ENCODE measurements around the gene PSMC5. TPM values are rescaled to one million over a fixed set of nuclear protein-coding genes. Genes with fewer than 3 reads are reported as not detected.

PSMC5 gene
- total and polyA plus RNA-seq, 4 donors = 51.0 to 87.4 (median 72.2) TPM

- H3K9ac ChIP-seq (ENCODE audit: low read depth in 1 of 2, low read length in 2 of 2) = no peak overlapping the region
- H3K9me3 ChIP-seq (ENCODE audit: control insufficient read depth in 4 of 4, low read length in 3 of 4) = no peaks in the 10 kb centered on the region
- no peak overlapping the region for H3K27ac ChIP-seq (ENCODE audit: low read depth in 1 of 2, low read length in 2 of 2)
- H3K36me3 ChIP-seq (ENCODE audit: control insufficient read depth in 4 of 4, insufficient read depth in 3 of 4, low read depth in 1 of 4, low read length in 3 of 4) = peaks cover 10 to 77% (median 55%) of the 10 kb centered on the region in 4 donors
- no peak overlapping the region for H3K4me3 ChIP-seq (ENCODE audit: low read depth in 1 of 3, low read length in 3 of 3)
- H3K27me3 ChIP-seq (ENCODE audit: control insufficient read depth in 4 of 4, insufficient read depth in 4 of 4, low read length in 3 of 4) = no peaks in the 10 kb centered on the region
- no peaks in the 10 kb centered on the region for H3K4me1 ChIP-seq (ENCODE audit: control insufficient read depth in 4 of 4, insufficient read depth in 4 of 4, low read length in 3 of 4)
- 97% methylated on average over 1 of the region's 1 CpG for WGBS
- DNase-seq (ENCODE audit: low spot score) = no peak
- no peak for TF ChIP-seq GABPA (IDR thresholded peaks at IDR 0.05 in 1 of 2, conservative IDR thresholded peaks at IDR 0.05 in 1 of 2)
These were observed 22.9 kb upstream of the PSMC5 start for GRCh38 chr17:63804328-63804727.

- no peak overlapping the region for H3K9ac ChIP-seq (ENCODE audit: low read depth in 1 of 2, low read length in 2 of 2)
- H3K9me3 ChIP-seq (ENCODE audit: control insufficient read depth in 4 of 4, low read length in 3 of 4) = no peaks in the 10 kb centered on the region
- H3K4me3 ChIP-seq (ENCODE audit: low read depth in 1 of 3, low read length in 3 of 3) = no peak overlapping the region
- no peak for DNase-seq (ENCODE audit: low spot score)
- H3K27ac ChIP-seq (ENCODE audit: low read depth in 1 of 2, low read length in 2 of 2) = no peak overlapping the region
- H3K4me1 ChIP-seq (ENCODE audit: control insufficient read depth in 4 of 4, insufficient read depth in 4 of 4, low read length in 3 of 4) = no peaks in the 10 kb centered on the region
- no peaks in the 10 kb centered on the region for H3K27me3 ChIP-seq (ENCODE audit: control insufficient read depth in 4 of 4, insufficient read depth in 4 of 4, low read length in 3 of 4)
- peaks cover 15 to 75% (median 59%) of the 10 kb centered on the region in 4 donors for H3K36me3 ChIP-seq (ENCODE audit: control insufficient read depth in 4 of 4, insufficient read depth in 3 of 4, low read depth in 1 of 4, low read length in 3 of 4)
- WGBS = 68% methylated on average over 2 of the region's 2 CpGs
- TF ChIP-seq MAX (IDR thresholded peaks at IDR 0.05) (no peak), TAF1 (conservative IDR thresholded peaks at IDR 0.05) (no peak), CTCF (IDR thresholded peaks at IDR 0.05; ENCODE audit: low read depth, low read length, missing input control) (no peak), FOXA1 (IDR thresholded peaks at IDR 0.05) (no peak), HNF4G (IDR thresholded peaks at IDR 0.05) (no peak), RAD21 (IDR thresholded peaks at IDR 0.05) (no peak), GABPA (IDR thresholded peaks at IDR 0.05 in 1 of 2, conservative IDR thresholded peaks at IDR 0.05 in 1 of 2) (no peak), RXRA (IDR thresholded peaks at IDR 0.05) (no peak), ZBTB33 (IDR thresholded peaks at IDR 0.05) (no peak), JUND (IDR thresholded peaks at IDR 0.05) (no peak), ATF3 (IDR thresholded peaks at IDR 0.05) (no peak), NR2F2 (IDR thresholded peaks at IDR 0.05) (no peak), HNF4A (conservative IDR thresholded peaks at IDR 0.05) (no peak), REST (IDR thresholded peaks at IDR 0.05) (no peak), YY1 (IDR thresholded peaks at IDR 0.05) (no peak), EGR1 (IDR thresholded peaks at IDR 0.05; ENCODE audit: low read depth in 2 of 2) (no peak)
These were observed 21.6 kb upstream of the PSMC5 start for GRCh38 chr17:63805591-63805990.
